ENCODE measurements around the gene SNX25.

- no peak for TF ChIP-seq CTCF (IDR thresholded peaks at IDR 0.05)
- TF ChIP-seq POLR2A (IDR thresholded peaks at IDR 0.05), result no peak
These were observed 132.0 kb downstream of the SNX25 start for GRCh38 chr4:185341377-185341776.
